BJ (cell line): Measurements from ENCODE around the gene CA10. TPM values are rescaled to one million over a fixed set of nuclear protein-coding genes. Genes with fewer than 3 reads are reported as not detected.

Source experiments
- CTCF ChIA-PET: fragments of 350-600 bp; formaldehyde crosslinking; extraction: SDS; loops from one replicate; lab custom pipeline; 2021; ENCODE audit warnings: antibody characterized with exemption, inconsistent platforms; lab: Yijun Ruan, JAX
- POLR2A ChIA-PET: fragments of 300-600 bp; sonication (Branson Sonifier 250); formaldehyde crosslinking; extraction: SDS; loops from one replicate; lab custom pipeline; 2021; ENCODE audit warnings: antibody characterized with exemption; lab: Charles Lee
- DNase-seq: peaks from one replicate; pipeline ENCODE4 v3.0.0-alpha.2; 2011; ENCODE audit warnings: low read depth
- H3K27me3 ChIP-seq: 2 replicates; pipeline ENCODE4 v1.6.0; 2011; ENCODE audit warnings: low read length; ENCODE audit not compliant: control insufficient read depth, insufficient read depth
- H3K36me3 ChIP-seq: 2 replicates; pipeline ENCODE4 v1.5.1; 2011; ENCODE audit warnings: low read length; ENCODE audit not compliant: control insufficient read depth, insufficient read depth
- H3K4me3 ChIP-seq: 2 replicates; pipeline ENCODE4 v1.5.1; 2011; ENCODE audit warnings: low read depth, mild to moderate bottlenecking, control low read depth, low read length
- CTCF ChIP-seq: IDR thresholded peaks from 2 replicates; pipeline ENCODE4 v1.5.1; 2011; ENCODE audit warnings: low read depth, mild to moderate bottlenecking, control low read depth, inconsistent platforms, low read length, moderate library complexity; ENCODE audit not compliant: insufficient read depth
- polyA plus RNA-seq: library from polyadenylated mRNA; depleted of rRNA; stranded (reverse); fragments of >200 nt; gene quantifications from 2 replicates; pipeline ENCODE4 v1.2.3, GENCODE V29; 2011

CA10 gene
- polyA plus RNA-seq, 1 experiment = not detected

GRCh38 chr17:51797150-51797549 lies 361.4 kb downstream of the CA10 start:
- H3K36me3 ChIP-seq = no peaks in the 10 kb centered on the region
- CTCF ChIA-PET = no interaction called here
- no peak for DNase-seq
- H3K4me3 ChIP-seq = no peak overlapping the region
- POLR2A ChIA-PET = no interaction called here
- no peaks in the 10 kb centered on the region for H3K27me3 ChIP-seq
- no peak for TF ChIP-seq CTCF

GRCh38 chr17:51796026-51796425 lies 362.5 kb downstream of the CA10 start:
- DNase-seq = no peak
- H3K27me3 ChIP-seq = no peaks in the 10 kb centered on the region
- ChIA-PET CTCF (no interaction called here), POLR2A (no interaction called here)
- H3K4me3 ChIP-seq = no peak overlapping the region
- no peak for TF ChIP-seq CTCF
- H3K36me3 ChIP-seq = no peaks in the 10 kb centered on the region

GRCh38 chr17:51795401-51795800 lies 363.1 kb downstream of the CA10 start:
- no peak for TF ChIP-seq CTCF
- Histone ChIP-seq H3K27me3 (no peaks in the 10 kb centered on the region), H3K4me3 (no peak overlapping the region), H3K36me3 (no peaks in the 10 kb centered on the region)
- ChIA-PET CTCF (no interaction called here), POLR2A (no interaction called here)
- no peak for DNase-seq

- ChIA-PET POLR2A (no interaction called here), CTCF (no interaction called here)
- Histone ChIP-seq H3K4me3 (no peak overlapping the region), H3K36me3 (no peaks in the 10 kb centered on the region), H3K27me3 (no peaks in the 10 kb centered on the region)
- no peak for DNase-seq
- TF ChIP-seq CTCF = no peak
Measured at GRCh38 chr17:51794466-51794865, 364.0 kb downstream of the CA10 start.

- POLR2A ChIA-PET = no interaction called here
- Histone ChIP-seq H3K36me3 (no peaks in the 10 kb centered on the region), H3K27me3 (no peaks in the 10 kb centered on the region), H3K4me3 (no peak overlapping the region)
- CTCF ChIA-PET = no interaction called here
- DNase-seq = no peak
- TF ChIP-seq CTCF = no peak
Measured at GRCh38 chr17:51793686-51794085, 364.8 kb downstream of the CA10 start.
